Effector memory CD8-positive, alpha-beta T cell (primary cell): ENCODE measurements around the gene BBOX1.
"Not testable (repeated sequence)": the region's sequence is repeated elsewhere in the genome, so short reads cannot be mapped to it uniquely, and the experiment has no call there.

Source experiments
- ATAC-seq: fragments of 150-1000 bp; cut with Tn5 transposase; replicated peaks from 2 replicates; pipeline ENCODE4 v1.10.0; 2021; ENCODE audit warnings: mild to moderate bottlenecking, moderate library complexity
- DNase-seq, 3 experiments: peaks; one replicate each; pipeline ENCODE4 v3.0.0; 2021
- H3K27ac Mint-ChIP-seq, 2 donors: one replicate each; pipeline ENCODE4 v1.8.0; 2022; ENCODE audit warnings: mild to moderate bottlenecking in 2 of 2, mixed read lengths in 2 of 2, moderate library complexity in 2 of 2
- H3K27me3 Mint-ChIP-seq, 2 donors: one replicate each; pipeline ENCODE4 v1.8.0; 2022; ENCODE audit warnings: mixed read lengths in 2 of 2
- H3K36me3 Mint-ChIP-seq: one replicate; pipeline ENCODE4 v1.8.0; 2022; ENCODE audit warnings: mild to moderate bottlenecking, moderate library complexity, mixed read lengths; ENCODE audit not compliant: insufficient read depth
- H3K4me1 Mint-ChIP-seq, 2 donors: one replicate each; pipeline ENCODE4 v1.8.0; 2022; ENCODE audit warnings: low read depth in 2 of 2, mixed read lengths in 2 of 2
- H3K4me3 Mint-ChIP-seq, 2 donors: one replicate each; pipeline ENCODE4 v1.8.0; 2022; ENCODE audit warnings: mild to moderate bottlenecking in 2 of 2, mixed read lengths in 2 of 2, moderate library complexity in 2 of 2
- H3K9me3 Mint-ChIP-seq, 2 donors: one replicate each; pipeline ENCODE4 v1.8.0; 2022; ENCODE audit warnings: mixed read lengths in 2 of 2

Gene BBOX1

DNA sequence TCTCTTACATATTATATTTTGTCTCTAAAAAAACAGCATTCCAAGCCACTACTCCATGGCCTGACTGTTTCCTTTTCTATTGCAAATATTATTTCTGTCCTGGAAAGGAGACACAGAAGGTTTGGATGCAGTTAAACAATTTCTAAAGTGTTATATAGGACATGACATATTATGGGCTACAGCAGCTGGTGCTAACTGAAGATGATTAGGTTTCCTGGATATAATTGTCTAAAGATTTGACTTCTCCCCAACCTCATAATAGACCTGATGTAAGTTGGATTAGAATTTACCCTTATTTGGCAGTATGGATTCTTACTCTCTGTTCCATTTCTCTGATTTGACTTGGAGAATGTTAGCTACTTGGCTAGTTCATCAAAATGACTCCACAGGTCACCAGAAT, 90.2 kb downstream of the BBOX1 start:
- H3K27me3 Mint-ChIP-seq: no peaks in the 10 kb centered on the region
- H3K4me1 Mint-ChIP-seq: no peaks in the 10 kb centered on the region
- H3K4me3 Mint-ChIP-seq: no peak overlapping the region
- no peak overlapping the region for H3K27ac Mint-ChIP-seq
- H3K9me3 Mint-ChIP-seq: peaks cover 4 to 10% of the 10 kb centered on the region in 2 donors
- DNase-seq (no peak), ATAC-seq (no peak)
- no peaks in the 10 kb centered on the region for H3K36me3 Mint-ChIP-seq

DNA sequence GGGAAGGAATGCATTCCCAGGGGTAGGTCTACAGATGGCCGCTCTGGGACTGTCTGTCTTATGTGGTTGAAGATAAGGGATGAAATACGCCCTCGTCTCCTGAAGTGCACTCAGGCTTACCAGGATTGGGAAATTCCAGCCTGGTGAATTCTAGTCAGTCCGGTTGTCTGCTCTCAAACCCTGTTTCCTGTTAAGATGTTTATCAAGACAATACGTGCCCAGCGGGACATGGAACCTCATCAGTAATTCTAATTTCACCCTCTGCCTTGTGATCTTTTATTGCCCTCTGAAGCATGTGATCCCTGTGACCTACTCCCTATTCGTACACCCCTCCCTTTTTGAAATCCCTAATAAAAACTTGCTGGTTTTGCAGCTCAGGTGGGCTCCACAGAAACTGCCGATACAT, 95.3 kb downstream of the BBOX1 start:
- not testable (repeated sequence) for ATAC-seq, H3K9me3 Mint-ChIP-seq, H3K4me3 Mint-ChIP-seq, H3K36me3 Mint-ChIP-seq, H3K27ac Mint-ChIP-seq, H3K27me3 Mint-ChIP-seq, H3K4me1 Mint-ChIP-seq, DNase-seq

DNA sequence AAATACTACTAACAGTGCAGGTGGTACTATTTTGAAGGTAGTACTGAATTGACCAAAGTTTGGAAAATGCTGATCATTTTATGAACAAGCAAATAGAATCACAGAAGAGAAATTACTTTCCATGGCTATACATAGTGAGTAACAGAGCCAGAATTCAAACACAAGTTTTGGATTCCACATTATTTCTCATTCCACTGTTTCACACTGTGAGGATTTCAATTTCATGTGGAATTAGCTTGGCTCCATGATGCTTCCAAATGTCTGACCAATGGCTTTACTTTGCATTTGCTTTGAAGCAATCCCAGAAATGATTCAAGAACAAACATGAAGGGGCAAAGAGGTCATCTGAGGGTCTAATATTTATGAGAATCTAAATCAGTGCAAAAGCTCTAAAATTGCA, 98.1 kb downstream of the BBOX1 start:
- no peaks in the 10 kb centered on the region for H3K27me3 Mint-ChIP-seq
- H3K4me1 Mint-ChIP-seq: no peaks in the 10 kb centered on the region
- no peak for ATAC-seq
- H3K9me3 Mint-ChIP-seq: peaks cover 9% of the 10 kb centered on the region in 2 donors
- H3K27ac Mint-ChIP-seq: no peak overlapping the region
- H3K4me3 Mint-ChIP-seq: no peak overlapping the region
- peaks cover 3% of the 10 kb centered on the region for H3K36me3 Mint-ChIP-seq
- no peak for DNase-seq

DNA sequence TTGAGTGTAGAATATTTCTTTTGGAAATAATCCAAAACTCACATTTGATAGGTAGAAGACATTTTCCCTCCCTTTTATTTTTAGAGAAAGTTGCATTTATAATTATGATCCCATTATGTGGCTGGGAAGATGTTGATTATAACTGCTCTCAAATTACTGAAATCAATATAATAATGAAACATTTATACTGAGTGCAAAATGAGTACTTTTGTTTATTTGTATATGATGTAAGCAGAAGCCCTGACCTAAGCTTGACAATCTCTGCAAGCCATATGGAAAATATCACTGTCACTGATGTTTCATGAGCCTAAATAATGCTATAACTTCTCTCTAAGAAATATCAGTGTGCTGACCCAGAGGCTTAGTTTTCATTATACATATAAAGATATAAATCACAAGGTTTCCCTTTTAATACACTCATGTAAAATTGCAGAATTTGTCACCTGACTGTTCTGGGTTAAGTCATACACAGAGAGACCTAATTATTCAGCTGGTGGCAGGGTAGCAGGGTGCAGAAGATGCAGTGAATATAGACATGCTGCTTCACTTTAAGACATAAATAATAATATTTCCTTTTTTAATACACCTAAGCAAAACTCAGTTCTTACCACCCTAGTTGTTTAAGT, 99.2 kb downstream of the BBOX1 start:
- DNase-seq (no peak), ATAC-seq (no peak)
- Mint-ChIP-seq H3K27ac (no peak overlapping the region), H3K4me1 (no peaks in the 10 kb centered on the region), H3K4me3 (no peak overlapping the region), H3K36me3 (peaks cover 3% of the 10 kb centered on the region), H3K9me3 (peaks cover 9% of the 10 kb centered on the region in 2 donors), H3K27me3 (no peaks in the 10 kb centered on the region)

DNA sequence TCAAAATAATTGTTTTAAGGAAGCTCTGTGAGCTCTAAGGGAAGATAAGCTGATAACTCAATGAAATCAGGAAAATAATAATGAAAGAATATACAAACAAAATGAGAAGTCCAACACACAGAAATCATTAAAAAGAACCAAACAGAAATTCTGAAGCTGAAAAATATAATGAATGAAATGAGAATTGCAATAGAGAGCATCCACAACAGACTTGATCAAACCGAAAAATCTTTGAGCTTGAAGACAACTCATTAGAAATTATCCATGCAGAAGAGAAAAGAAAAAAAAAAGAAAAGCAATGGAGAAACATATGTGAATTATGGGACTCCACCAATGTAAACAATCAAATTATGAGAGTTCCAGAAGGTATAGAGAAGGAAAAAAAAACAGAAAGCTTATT, 101.0 kb downstream of the BBOX1 start:
- no peak for ATAC-seq
- no peak overlapping the region for H3K27ac Mint-ChIP-seq

DNA sequence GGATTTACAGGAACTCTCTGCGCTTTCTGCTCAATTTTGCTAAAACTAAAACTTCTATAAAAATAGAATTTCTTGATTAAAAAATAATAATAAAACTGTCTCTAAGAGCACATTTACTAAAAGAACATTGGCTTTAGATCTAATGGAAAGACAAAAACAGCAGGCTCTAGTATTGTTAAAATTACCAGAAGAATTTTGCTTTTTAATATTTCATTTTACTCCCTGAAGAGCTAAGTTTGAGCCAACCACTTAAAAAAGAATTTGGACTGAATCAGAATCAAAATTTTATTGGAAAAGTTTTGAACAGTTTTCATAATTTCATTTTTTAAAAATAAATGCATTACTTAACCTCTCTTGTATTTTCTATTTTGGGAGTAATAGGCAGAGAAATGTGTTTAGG, 107.3 kb downstream of the BBOX1 start:
- Mint-ChIP-seq H3K27me3 (no peaks in the 10 kb centered on the region), H3K27ac (no peak overlapping the region), H3K4me1 (no peaks in the 10 kb centered on the region), H3K9me3 (no peaks in the 10 kb centered on the region), H3K36me3 (no peaks in the 10 kb centered on the region), H3K4me3 (no peak overlapping the region)
- DNase-seq (no peak), ATAC-seq (no peak)

More for the DNA sequence above, 101.0 kb downstream of the BBOX1 start:
- H3K36me3 Mint-ChIP-seq: peaks cover 3% of the 10 kb centered on the region
- peaks cover 9% of the 10 kb centered on the region in 2 donors for H3K9me3 Mint-ChIP-seq
- no peaks in the 10 kb centered on the region for H3K4me1 Mint-ChIP-seq
- H3K27me3 Mint-ChIP-seq: no peaks in the 10 kb centered on the region
- no peak for DNase-seq
- no peak overlapping the region for H3K4me3 Mint-ChIP-seq

DNA sequence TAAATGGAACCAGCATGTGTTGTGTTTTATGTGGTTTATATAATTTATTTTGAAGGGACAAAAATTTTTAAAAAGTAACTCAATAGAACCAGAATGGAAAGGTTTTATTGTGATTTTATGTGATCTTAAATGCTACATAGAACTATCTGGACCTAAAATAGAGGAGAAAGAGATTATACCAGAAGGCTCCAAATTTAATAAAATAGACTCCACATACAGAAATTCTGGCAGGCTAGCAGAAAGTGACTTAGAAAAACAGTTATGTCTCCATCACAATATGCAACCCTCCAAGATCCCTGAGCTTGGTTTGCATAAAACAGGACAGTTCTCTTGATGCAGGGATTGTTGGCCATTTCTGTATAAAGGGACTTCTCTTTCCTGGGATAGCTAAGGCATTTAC, 107.9 kb downstream of the BBOX1 start:
- no peaks in the 10 kb centered on the region for H3K9me3 Mint-ChIP-seq
- DNase-seq (no peak), ATAC-seq (no peak)
- H3K27ac Mint-ChIP-seq: no peak overlapping the region
- H3K4me1 Mint-ChIP-seq: no peaks in the 10 kb centered on the region
- no peak overlapping the region for H3K4me3 Mint-ChIP-seq
- H3K27me3 Mint-ChIP-seq: no peaks in the 10 kb centered on the region
- no peaks in the 10 kb centered on the region for H3K36me3 Mint-ChIP-seq

DNA sequence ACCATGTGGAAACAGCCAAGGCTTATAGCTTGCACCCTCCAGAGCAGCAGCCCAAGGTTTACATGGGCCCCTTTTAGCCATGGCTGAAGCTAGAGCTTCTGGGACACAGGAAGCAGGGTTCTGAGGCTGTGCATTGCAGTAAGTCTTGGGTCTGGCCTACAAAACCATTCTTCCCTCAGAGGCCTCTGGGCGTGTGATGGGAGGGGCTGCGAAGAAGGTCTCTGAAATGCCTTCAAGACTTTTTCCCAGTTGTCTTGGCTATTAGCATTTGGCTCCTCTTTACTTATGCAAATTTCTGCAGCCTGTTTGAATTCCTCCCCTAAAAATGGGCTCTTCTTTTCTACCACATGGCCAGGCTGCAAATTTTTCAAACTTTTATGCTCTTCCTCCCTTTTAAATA, 109.5 kb downstream of the BBOX1 start:
- no peak overlapping the region for H3K27ac Mint-ChIP-seq
- H3K4me1 Mint-ChIP-seq: no peaks in the 10 kb centered on the region
- H3K36me3 Mint-ChIP-seq: no peaks in the 10 kb centered on the region
- H3K9me3 Mint-ChIP-seq: no peaks in the 10 kb centered on the region
- ATAC-seq (no peak), DNase-seq (no peak)
- no peak overlapping the region for H3K4me3 Mint-ChIP-seq
- no peaks in the 10 kb centered on the region for H3K27me3 Mint-ChIP-seq

DNA sequence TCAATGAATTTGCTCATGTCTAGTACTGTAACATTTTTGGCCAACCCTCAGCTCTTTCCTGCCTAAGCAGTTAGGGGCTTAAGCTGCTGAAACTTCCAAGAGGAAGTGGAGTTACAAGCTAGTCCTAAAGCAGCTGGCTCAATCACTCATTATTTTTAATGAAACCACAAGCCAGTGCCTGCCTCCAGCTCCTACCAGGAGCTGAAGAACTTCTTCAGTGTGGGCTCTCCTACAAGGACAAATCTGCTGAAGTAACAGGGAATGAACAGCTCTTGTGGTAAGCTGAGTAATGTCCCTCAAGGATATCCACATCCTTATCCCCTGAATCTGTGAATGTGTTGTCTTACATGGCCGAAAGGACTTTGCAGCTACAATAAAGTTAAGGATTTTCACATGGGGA, 112.5 kb downstream of the BBOX1 start:
- ATAC-seq (no peak), DNase-seq (no peak)
- H3K27ac Mint-ChIP-seq: no peak overlapping the region
- H3K27me3 Mint-ChIP-seq: no peaks in the 10 kb centered on the region
- H3K4me1 Mint-ChIP-seq: no peaks in the 10 kb centered on the region
- no peaks in the 10 kb centered on the region for H3K9me3 Mint-ChIP-seq
- no peak overlapping the region for H3K4me3 Mint-ChIP-seq
- H3K36me3 Mint-ChIP-seq: no peaks in the 10 kb centered on the region

DNA sequence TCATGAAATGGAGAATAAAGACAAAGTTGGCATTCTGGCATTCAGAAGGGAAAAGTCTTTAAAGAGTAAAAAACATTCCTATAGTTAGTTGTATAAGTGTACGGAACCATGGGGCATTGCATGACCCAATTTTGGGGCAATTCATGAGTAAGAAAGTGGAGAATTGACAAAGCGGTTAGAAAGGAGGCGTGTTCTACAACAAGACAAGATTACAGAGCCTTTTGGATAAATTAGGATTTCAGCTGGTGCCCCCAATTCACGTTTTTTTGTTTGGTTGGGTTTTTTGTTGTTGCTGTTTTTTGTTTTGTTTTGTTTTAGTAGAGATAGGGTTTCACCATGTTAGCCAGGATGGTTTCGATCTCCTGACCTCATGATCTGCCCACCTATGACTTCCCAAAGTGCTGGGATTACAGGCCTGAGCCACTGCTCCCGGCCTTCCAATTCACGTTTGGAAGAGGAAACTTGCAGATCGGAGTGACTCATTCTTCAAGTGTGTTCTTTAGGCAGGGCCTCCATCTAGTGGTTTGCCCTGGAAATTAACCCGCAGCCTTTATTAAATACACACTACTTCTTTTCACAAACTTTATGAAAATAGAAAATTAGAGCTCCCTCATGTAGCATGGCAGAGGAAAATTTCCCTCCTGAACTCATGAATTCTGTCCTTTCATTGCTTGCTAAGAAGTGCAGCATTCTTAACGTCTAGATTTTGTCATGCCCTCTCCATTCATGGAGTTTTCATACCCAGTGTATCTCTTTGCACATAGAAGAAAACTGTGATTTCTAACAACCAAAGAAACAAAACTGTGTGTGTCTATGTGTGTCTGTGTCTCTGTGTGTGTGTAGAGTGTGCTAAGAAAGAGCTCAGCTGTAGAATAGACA, 118.1 kb downstream of the BBOX1 start:
- H3K27ac Mint-ChIP-seq: no peak overlapping the region
- H3K27me3 Mint-ChIP-seq: peaks cover 5 to 9% of the 10 kb centered on the region in 2 donors
- H3K4me1 Mint-ChIP-seq: no peaks in the 10 kb centered on the region
- H3K36me3 Mint-ChIP-seq: no peaks in the 10 kb centered on the region
- H3K4me3 Mint-ChIP-seq: no peak overlapping the region
- ATAC-seq (no peak), DNase-seq (no peak)
- no peaks in the 10 kb centered on the region for H3K9me3 Mint-ChIP-seq

DNA sequence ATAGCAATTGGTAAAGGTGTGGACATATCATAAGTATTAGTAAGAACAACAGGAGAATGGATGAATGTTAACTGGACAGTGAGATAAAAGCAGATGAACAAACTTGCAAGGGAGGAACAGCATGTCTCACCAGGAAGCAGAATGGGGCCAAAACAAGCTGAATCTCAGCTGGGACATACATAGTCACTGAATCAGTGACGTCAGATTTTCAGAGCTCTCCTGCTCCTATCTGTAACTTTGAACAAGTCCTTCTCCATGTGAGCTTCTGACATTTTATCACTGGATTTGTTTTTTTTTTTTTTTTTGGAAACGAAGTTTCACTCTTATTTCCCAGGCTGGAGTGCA, 118.7 kb downstream of the BBOX1 start:
- H3K36me3 Mint-ChIP-seq: no peaks in the 10 kb centered on the region
- H3K27me3 Mint-ChIP-seq: peaks cover 5 to 9% of the 10 kb centered on the region in 2 donors
- no peak overlapping the region for H3K27ac Mint-ChIP-seq
- DNase-seq (no peak), ATAC-seq (no peak)
- H3K4me1 Mint-ChIP-seq: no peaks in the 10 kb centered on the region
- H3K4me3 Mint-ChIP-seq: no peak overlapping the region
- no peaks in the 10 kb centered on the region for H3K9me3 Mint-ChIP-seq

DNA sequence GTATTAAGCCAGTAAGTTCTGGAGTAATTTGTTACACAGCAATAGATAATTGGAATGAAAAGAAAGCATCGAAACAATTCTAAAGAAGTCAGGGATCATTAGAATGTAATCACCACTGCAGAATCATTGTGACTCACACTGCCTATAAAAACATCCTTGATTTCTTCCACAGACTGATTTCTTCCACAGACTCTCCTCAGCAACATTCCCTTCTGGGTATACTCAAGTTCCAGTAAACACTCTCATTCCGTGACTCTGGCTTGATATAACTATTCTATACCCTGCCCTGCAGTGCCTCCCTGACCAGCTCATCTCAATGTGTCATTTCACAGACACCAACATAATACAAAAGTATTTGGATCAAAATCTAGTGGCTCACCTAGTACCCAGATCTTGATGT, 120.5 kb downstream of the BBOX1 start:
- ATAC-seq: no peak
- Mint-ChIP-seq H3K9me3 (no peaks in the 10 kb centered on the region), H3K36me3 (no peaks in the 10 kb centered on the region)

DNA sequence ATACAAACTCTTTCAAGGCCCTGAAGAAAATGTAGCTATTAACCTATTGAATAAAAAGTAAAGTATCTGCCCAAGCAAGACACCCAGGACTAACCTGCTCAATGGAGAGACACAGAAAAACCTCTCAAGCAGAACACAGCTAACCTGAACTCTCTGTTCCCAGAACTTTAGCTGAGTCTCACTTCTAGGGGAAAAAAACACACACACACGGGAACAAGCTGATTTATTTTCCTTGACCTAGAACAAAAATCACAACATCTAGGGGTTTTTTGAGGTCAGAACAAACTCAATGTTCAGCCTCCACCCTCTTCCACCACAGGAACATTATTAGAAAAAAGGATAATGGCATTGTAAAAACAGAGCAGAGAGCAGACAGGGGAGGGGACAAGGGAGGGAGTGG, 121.6 kb downstream of the BBOX1 start:
- H3K27ac Mint-ChIP-seq: no peak overlapping the region
- no peaks in the 10 kb centered on the region for H3K4me1 Mint-ChIP-seq
- H3K4me3 Mint-ChIP-seq: no peak overlapping the region
- H3K36me3 Mint-ChIP-seq: no peaks in the 10 kb centered on the region
- H3K27me3 Mint-ChIP-seq: peaks cover 5 to 9% of the 10 kb centered on the region in 2 donors
- no peaks in the 10 kb centered on the region for H3K9me3 Mint-ChIP-seq
- ATAC-seq: no peak
- DNase-seq: no peak

More for the DNA sequence above, 120.5 kb downstream of the BBOX1 start:
- DNase-seq: no peak
- Mint-ChIP-seq H3K4me1 (no peaks in the 10 kb centered on the region), H3K27me3 (peaks cover 5 to 9% of the 10 kb centered on the region in 2 donors), H3K4me3 (no peak overlapping the region), H3K27ac (no peak overlapping the region)

DNA sequence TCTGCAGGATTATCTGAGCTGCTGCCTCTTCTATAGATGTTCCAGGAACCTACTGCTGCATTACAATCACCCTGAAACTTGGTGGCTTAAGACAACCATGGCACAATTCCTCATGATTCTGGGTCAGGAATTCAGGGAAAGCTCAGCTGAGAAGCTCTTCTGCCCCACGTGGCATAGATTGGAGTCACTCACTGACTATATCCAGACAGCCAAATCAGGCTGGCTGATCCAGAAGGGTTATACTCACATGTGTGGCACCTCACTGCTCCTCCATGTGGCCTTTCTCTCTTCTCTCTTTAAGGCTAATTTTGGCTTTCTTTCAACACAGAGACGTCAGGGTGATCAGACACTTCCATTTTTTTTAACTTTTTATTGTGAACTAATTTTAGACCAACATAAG, 125.5 kb downstream of the BBOX1 start:
- peaks cover 3 to 9% of the 10 kb centered on the region in 2 donors for H3K27me3 Mint-ChIP-seq
- H3K4me3 Mint-ChIP-seq: no peak overlapping the region
- no peak overlapping the region for H3K27ac Mint-ChIP-seq
- DNase-seq (no peak), ATAC-seq (no peak)
- no peaks in the 10 kb centered on the region for H3K9me3 Mint-ChIP-seq
- no peaks in the 10 kb centered on the region for H3K4me1 Mint-ChIP-seq
- H3K36me3 Mint-ChIP-seq: no peaks in the 10 kb centered on the region
